IMR-90 (cell line): ENCODE data around the gene VDAC1. TPM values are rescaled to one million over a fixed set of nuclear protein-coding genes. Genes with fewer than 3 reads are reported as not detected.

Experiments used
- ATAC-seq: fragments of 200-7000 bp; cut with Tn5 transposase; 2 replicates; pipeline ENCODE4 v1.9.1; 2020; ENCODE audit warnings: low read depth, mild to moderate bottlenecking, moderate library complexity
- BruUV-seq: library from RNA; stranded (reverse); fragments of 400-500 nt; replicated peaks from 2 replicates; lab custom pipeline; 2021; lab: Mats Ljungman, UMichigan
- CTCF ChIA-PET: fragments of 300-600 bp; formaldehyde crosslinking; extraction: SDS; loops from one replicate; lab custom pipeline; 2021; ENCODE audit warnings: antibody characterized with exemption; lab: Yijun Ruan, JAX
- POLR2A ChIA-PET: fragments of 300-600 bp; sonication (Branson Sonifier 250); formaldehyde crosslinking; loops from one replicate; lab custom pipeline; 2022; ENCODE audit warnings: antibody characterized with exemption; ENCODE audit not compliant: unreplicated experiment; lab: Charles Lee
- DNase-seq: peaks from one replicate; pipeline ENCODE4 v3.0.0; 2013
- H2AFZ ChIP-seq: replicated peaks from 2 replicates; pipeline ENCODE3; 2013; ENCODE audit warnings: low read length, mild to moderate bottlenecking; ENCODE audit not compliant: poor library complexity
- H2AK5ac ChIP-seq: 2 replicates; pipeline ENCODE4 v1.6.1; 2013; ENCODE audit warnings: low read depth, low read length, inconsistent platforms
- H2AK9ac ChIP-seq: replicated peaks from 2 replicates; pipeline ENCODE3; 2013; ENCODE audit warnings: mild to moderate bottlenecking, low read depth, low read length, moderate library complexity; ENCODE audit not compliant: poor library complexity
- H2BK120ac ChIP-seq: 2 replicates; pipeline ENCODE4 v1.6.1; 2013; ENCODE audit warnings: low read depth, low read length, inconsistent platforms
- H2BK15ac ChIP-seq: 3 replicates; pipeline ENCODE4 v1.6.1; 2013; ENCODE audit warnings: low read depth, low read length, inconsistent platforms
- H2BK20ac ChIP-seq: 2 replicates; pipeline ENCODE4 v1.6.1; 2013; ENCODE audit warnings: low read depth, mild to moderate bottlenecking, inconsistent platforms, low read length, moderate library complexity
- H2BK5ac ChIP-seq: 2 replicates; pipeline ENCODE4 v1.6.1; 2013; ENCODE audit warnings: mild to moderate bottlenecking, low read depth, low read length, inconsistent platforms; ENCODE audit not compliant: poor library complexity, severe bottlenecking
- H3K14ac ChIP-seq: replicated peaks from 2 replicates; pipeline ENCODE4 v1.6.1; 2013; ENCODE audit warnings: low read depth, low read length, inconsistent platforms
- H3K18ac ChIP-seq: 2 replicates; pipeline ENCODE4 v1.6.1; 2013; ENCODE audit warnings: low read depth, low read length, control low read depth
- H3K23ac ChIP-seq: 2 replicates; pipeline ENCODE4 v1.6.1; 2013; ENCODE audit warnings: low read depth, low read length, inconsistent platforms
- H3K27ac ChIP-seq: 2 replicates; pipeline ENCODE4 v1.5.1; 2013; ENCODE audit warnings: mild to moderate bottlenecking, control low read depth, low read length; ENCODE audit not compliant: insufficient read depth
- H3K27me3 ChIP-seq: 2 replicates; pipeline ENCODE4 v1.6.1; 2013; ENCODE audit warnings: low read length; ENCODE audit not compliant: control insufficient read depth, insufficient read depth
- H3K36me3 ChIP-seq: 2 replicates; pipeline ENCODE4 v1.6.1; 2013; ENCODE audit warnings: low read length, mixed read lengths; ENCODE audit not compliant: control insufficient read depth, insufficient read depth
- H3K4ac ChIP-seq: 2 replicates; pipeline ENCODE4 v1.6.1; 2013; ENCODE audit warnings: low read depth, low read length, inconsistent platforms
- H3K4me1 ChIP-seq: 2 replicates; pipeline ENCODE4 v1.6.1; 2013; ENCODE audit warnings: low read length, mixed read lengths; ENCODE audit not compliant: control insufficient read depth, insufficient read depth
- H3K4me2 ChIP-seq: 2 replicates; pipeline ENCODE4 v1.6.1; 2013; ENCODE audit warnings: low read depth, mild to moderate bottlenecking, control low read depth, low read length, moderate library complexity
- H3K4me3 ChIP-seq: 2 replicates; pipeline ENCODE4 v1.5.1; 2013; ENCODE audit warnings: low read depth, mild to moderate bottlenecking, control low read depth, low read length, moderate library complexity; ENCODE audit not compliant: insufficient read depth
- H3K56ac ChIP-seq: 2 replicates; pipeline ENCODE4 v1.6.1; 2013; ENCODE audit warnings: low read length, inconsistent platforms; ENCODE audit not compliant: insufficient read depth; ENCODE audit errors: extremely low read depth
- H3K79me1 ChIP-seq, 2 experiments: 2 replicates each; pipeline ENCODE4 v1.6.1; 2013; ENCODE audit warnings: low read length in 2 of 2, inconsistent platforms in 1 of 2, low read depth in 1 of 2
- H3K9ac ChIP-seq: 2 replicates; pipeline ENCODE4 v1.6.1; 2013; ENCODE audit warnings: low read depth, low read length, control low read depth
- H3K9me1 ChIP-seq: 2 replicates; pipeline ENCODE4 v1.6.1; 2013; ENCODE audit warnings: low read length, inconsistent platforms; ENCODE audit not compliant: insufficient read depth
- H3K9me3 ChIP-seq: 2 replicates; pipeline ENCODE4 v1.6.1; 2013; ENCODE audit warnings: low read length; ENCODE audit not compliant: control insufficient read depth, insufficient read depth
- H4K20me1 ChIP-seq: 2 replicates; pipeline ENCODE4 v1.6.1; 2013; ENCODE audit warnings: low read length, inconsistent platforms; ENCODE audit not compliant: insufficient read depth
- H4K5ac ChIP-seq: 2 replicates; pipeline ENCODE4 v1.6.1; 2013; ENCODE audit warnings: mild to moderate bottlenecking, low read depth, low read length, control low read depth
- H4K8ac ChIP-seq, 2 experiments: 2 replicates each; pipeline ENCODE4 v1.6.1; 2013; ENCODE audit warnings: low read depth in 2 of 2, low read length in 2 of 2, control low read depth in 1 of 2, inconsistent platforms in 1 of 2
- H4K91ac ChIP-seq: 2 replicates; pipeline ENCODE4 v1.6.1; 2013; ENCODE audit warnings: low read depth, low read length, inconsistent platforms; ENCODE audit not compliant: insufficient read depth
- BHLHE40 ChIP-seq: fragments of 150-350 bp; IDR thresholded peaks from 2 replicates; pipeline ENCODE4 v1.6.1; 2016; ENCODE audit warnings: mild to moderate bottlenecking, low read depth, low read length
- CEBPB ChIP-seq: IDR thresholded peaks from 2 replicates; pipeline ENCODE4 v1.6.1; 2012; ENCODE audit warnings: low read depth, low read length, improper control_type of control experiment
- CHD1 ChIP-seq: IDR thresholded peaks from 2 replicates; pipeline ENCODE4 v1.6.1; 2012; ENCODE audit warnings: low read depth, low read length, improper control_type of control experiment
- CTCF ChIP-seq: conservative IDR thresholded peaks from 2 replicates; pipeline ENCODE4 v1.5.1; 2012; ENCODE audit warnings: mild to moderate bottlenecking, low read depth, low read length, improper control_type of control experiment
- FOS ChIP-seq: fragments of 150-350 bp; IDR thresholded peaks from 2 replicates; pipeline ENCODE4 v1.6.1; 2016; ENCODE audit warnings: low read depth, low read length
- MAFK ChIP-seq: IDR thresholded peaks from 2 replicates; pipeline ENCODE4 v1.6.1; 2012; ENCODE audit warnings: low read depth, low read length, improper control_type of control experiment
- MAZ ChIP-seq: IDR thresholded peaks from 2 replicates; pipeline ENCODE4 v1.6.1; 2012; ENCODE audit warnings: low read depth, mild to moderate bottlenecking, low read length, improper control_type of control experiment, moderate library complexity, borderline replicate concordance
- MXI1 ChIP-seq: IDR thresholded peaks from 2 replicates; pipeline ENCODE4 v1.6.1; 2012; ENCODE audit warnings: low read depth, mild to moderate bottlenecking, low read length, moderate library complexity, borderline replicate concordance
- NFE2L2 ChIP-seq: fragments of 150-350 bp; IDR thresholded peaks from 2 replicates; pipeline ENCODE4 v1.6.1; 2016; ENCODE audit warnings: low read depth, mild to moderate bottlenecking, low read length
- POLR2A ChIP-seq: IDR thresholded peaks from 2 replicates; pipeline ENCODE4 v1.6.1; 2012; ENCODE audit warnings: mild to moderate bottlenecking, low read depth, low read length
- RAD21 ChIP-seq: IDR thresholded peaks from 2 replicates; pipeline ENCODE4 v1.6.1; 2012; ENCODE audit warnings: low read length, improper control_type of control experiment
- RCOR1 ChIP-seq: IDR thresholded peaks from 2 replicates; pipeline ENCODE4 v1.6.1; 2012; ENCODE audit warnings: mild to moderate bottlenecking, low read length, improper control_type of control experiment; ENCODE audit not compliant: insufficient replicate concordance
- RFX5 ChIP-seq: IDR thresholded peaks from 2 replicates; pipeline ENCODE4 v1.8.0; 2012; ENCODE audit warnings: low read depth, mild to moderate bottlenecking, low read length, moderate library complexity
- SMC3 ChIP-seq: fragments of 150-350 bp; IDR thresholded peaks from 2 replicates; pipeline ENCODE4 v1.6.1; 2016; ENCODE audit warnings: low read depth, mild to moderate bottlenecking, antibody characterized with exemption, low read length, moderate library complexity
- USF2 ChIP-seq: fragments of 150-350 bp; IDR thresholded peaks from 2 replicates; pipeline ENCODE4 v1.6.1; 2017; ENCODE audit warnings: mild to moderate bottlenecking, antibody characterized with exemption, low read length, low read depth
- WGBS, 2 experiments: methylation state at CpG; one replicate each; pipeline versions ENCODE4 v1.1.5 to v1.1.7; 2013; ENCODE audit warnings: missing lambda C conversion rate in 2 of 2; ENCODE audit not compliant: insufficient read length in 1 of 2; ENCODE audit errors: extremely low coverage in 2 of 2; 5-methylcytosine and 5-hydroxymethylcytosine counted together
- dilution Hi-C: fragments of 300-500 bp; cut with HindIII; formaldehyde crosslinking; loops from one replicate; pipeline ENCODE4 v1.14.3; 2018; ENCODE audit warnings: low sequenced_read_pairs; ENCODE audit not compliant: unreplicated experiment
- in situ Hi-C: fragments of 300-500 bp; cut with MboI; formaldehyde crosslinking; loops from 3 replicates; pipeline ENCODE4 v1.14.3; 2019; ENCODE audit warnings: low sequenced_read_pairs, inconsistent platforms, mixed read lengths
- intact Hi-C: fragments of 100-400 bp; cut with micrococcal nuclease; formaldehyde crosslinking; loops from 2 replicates; pipeline ENCODE4 v1.10.0; 2022
- polyA plus RNA-seq, 3 experiments: library from polyadenylated mRNA; depleted of rRNA; stranded (reverse); fragments of >200 nt; gene quantifications; 2 replicates each; pipeline ENCODE4 v1.2.3, GENCODE V29; 2012; ENCODE audit warnings: low replicate concordance in 1 of 3
- total RNA-seq: library from RNA; depleted of rRNA; stranded (reverse); fragments of >200 nt; gene quantifications from 2 replicates; pipeline ENCODE4 v1.2.3, GENCODE V29; 2012

The VDAC1 gene
- total and polyA plus RNA-seq, 2 of the 4 experiments (the other 2 are of a cell fraction), result 289 to 365 TPM

- DNase-seq (no peak), ATAC-seq (no peak)
- no peak overlapping the region for H3K56ac ChIP-seq
- CTCF ChIA-PET, result interaction anchor here (0.6 kb wide), 1 partner anchor 46 kb away, joined by 3 read pairs; no protein-coding TSS in a partner anchor
- no peak overlapping the region for H2AK9ac ChIP-seq
- no peak overlapping the region for H2BK15ac ChIP-seq
- H3K27ac ChIP-seq, result no peak overlapping the region
- no peak overlapping the region for H2AFZ ChIP-seq
- dilution Hi-C loops, result no loop called here
- peaks cover 41% of the 10 kb centered on the region for H3K27me3 ChIP-seq
- H3K79me1 ChIP-seq, result no peaks in the 10 kb centered on the region
- H4K20me1 ChIP-seq, result no peaks in the 10 kb centered on the region
- H4K8ac ChIP-seq, result no peak overlapping the region
- H3K4me1 ChIP-seq, result peaks cover 6% of the 10 kb centered on the region; the same call in 1 of the 2 replicates
- no peak overlapping the region for H4K91ac ChIP-seq
- H2AK5ac ChIP-seq, result no peak overlapping the region
- no peak overlapping the region for H3K4me3 ChIP-seq
- POLR2A ChIA-PET, result no interaction called here
- no peak overlapping the region for H4K5ac ChIP-seq
- no peak overlapping the region for H3K9ac ChIP-seq
- H3K36me3 ChIP-seq, result no peaks in the 10 kb centered on the region
- no peak overlapping the region for H3K18ac ChIP-seq
- no peak overlapping the region for H2BK120ac ChIP-seq
- no peak overlapping the region for H2BK5ac ChIP-seq
- intact Hi-C loops, result no loop called here
- H3K23ac ChIP-seq, result no peak overlapping the region; the same call in 1 of the 2 replicates
- H3K9me3 ChIP-seq, result no peaks in the 10 kb centered on the region
- no peak overlapping the region for H3K4me2 ChIP-seq
- H3K4ac ChIP-seq, result no peak overlapping the region
- in situ Hi-C loops, result no loop called here
- BruUV-seq, result no TSS peak
- H3K14ac ChIP-seq, result no peak overlapping the region
- no peak overlapping the region; the same call in 1 of the 2 replicates for H2BK20ac ChIP-seq
- peaks cover 4% of the 10 kb centered on the region for H3K9me1 ChIP-seq
- WGBS, 2 experiments, result 38% methylated on average over 2 of the region's 17 CpGs; no CpG with 5 or more reads in 1 of the 2 experiments
- TF ChIP-seq MAZ (no peak), CHD1 (no peak), MXI1 (no peak), MAFK (no peak), NFE2L2 (no peak), CEBPB (no peak), RFX5 (no peak), FOS (no peak), USF2 (no peak), RCOR1 (no peak), SMC3 (no peak), BHLHE40 (no peak), POLR2A (no peak), CTCF (no peak), RAD21 (no peak)
Measured at GRCh38 chr5:133926489-133927299, 78.1 kb downstream of the VDAC1 start.
